T-helper 1 cell (primary cell): ENCODE measurements around the gene TCF4.
A peak's percentile ranks its signal among the peaks of the same experiment; 100 is the strongest.

Source experiments
- DNase-seq, 5 donors: peaks; one replicate each; pipeline ENCODE4 v3.0.0-alpha.2; 2012 to 2020

TCF4 gene

GRCh38 chr18:55376387-55376786 is 211.6 kb downstream of the TCF4 start:
- peak in 1 of 5 donors; percentile 16 for DNase-seq

DNA sequence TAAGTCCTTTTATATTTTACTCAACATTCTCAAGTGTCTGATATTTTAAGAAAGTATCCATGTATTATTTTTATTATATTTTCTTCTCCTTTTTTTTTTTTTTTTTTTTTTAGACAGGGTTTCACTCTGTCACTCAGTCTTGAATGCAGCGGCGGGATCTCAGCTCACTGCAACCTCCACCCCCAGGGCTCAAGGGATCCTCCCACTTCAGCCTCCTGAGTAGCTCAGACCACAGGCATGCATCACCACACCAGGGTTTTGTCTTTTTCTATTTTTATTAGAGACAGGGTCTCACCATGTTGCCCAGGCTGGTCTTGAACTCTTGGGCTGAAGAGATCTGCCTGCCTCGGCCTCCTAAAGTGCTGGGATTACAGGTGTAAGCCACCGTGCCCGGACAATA is 212.1 kb downstream of the TCF4 start:
- no peak for DNase-seq

- no peak for DNase-seq
These were observed 213.3 kb downstream of the TCF4 start for GRCh38 chr18:55374741-55375140.

DNA sequence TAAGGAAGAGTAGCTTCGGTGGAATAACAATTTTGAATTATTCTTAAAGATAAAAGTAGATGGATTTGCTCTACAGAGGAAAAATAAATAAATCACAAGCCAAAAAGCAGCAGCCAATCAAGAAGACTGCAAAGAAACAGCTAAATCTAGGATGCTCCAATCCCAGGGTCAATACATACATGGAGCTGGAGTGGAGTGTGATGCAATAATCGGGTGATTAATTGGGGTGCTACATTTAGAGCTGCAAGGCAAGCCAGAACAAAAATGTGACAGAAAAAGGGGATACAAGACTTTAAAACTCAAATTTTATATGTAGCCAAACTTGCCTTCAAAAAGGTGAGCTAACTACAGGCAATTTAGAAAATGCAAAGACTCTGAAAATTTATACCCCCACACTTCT is 215.8 kb downstream of the TCF4 start:
- no peak for DNase-seq

DNA sequence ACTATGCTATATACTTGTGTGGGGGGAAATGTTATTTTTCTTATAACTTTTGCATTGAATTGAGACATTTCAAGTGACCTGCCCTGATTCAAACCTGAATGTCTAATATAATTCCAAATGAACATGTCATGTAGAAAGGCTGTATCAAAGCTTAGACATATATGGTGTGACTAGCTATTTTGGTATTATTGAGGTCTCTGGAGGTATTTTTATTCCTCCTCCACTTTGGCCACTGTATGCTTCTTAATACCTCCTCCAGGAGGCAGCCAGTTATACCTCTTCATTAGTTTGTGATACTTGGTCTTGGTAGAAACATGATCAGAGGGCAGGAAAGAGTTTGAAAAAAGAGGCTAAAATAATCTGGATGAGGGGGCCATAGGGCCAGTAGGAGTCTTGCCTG is 217.1 kb downstream of the TCF4 start:
- DNase-seq: no peak

GRCh38 chr18:55369346-55369745 is 218.6 kb downstream of the TCF4 start:
- DNase-seq: no peak

DNA sequence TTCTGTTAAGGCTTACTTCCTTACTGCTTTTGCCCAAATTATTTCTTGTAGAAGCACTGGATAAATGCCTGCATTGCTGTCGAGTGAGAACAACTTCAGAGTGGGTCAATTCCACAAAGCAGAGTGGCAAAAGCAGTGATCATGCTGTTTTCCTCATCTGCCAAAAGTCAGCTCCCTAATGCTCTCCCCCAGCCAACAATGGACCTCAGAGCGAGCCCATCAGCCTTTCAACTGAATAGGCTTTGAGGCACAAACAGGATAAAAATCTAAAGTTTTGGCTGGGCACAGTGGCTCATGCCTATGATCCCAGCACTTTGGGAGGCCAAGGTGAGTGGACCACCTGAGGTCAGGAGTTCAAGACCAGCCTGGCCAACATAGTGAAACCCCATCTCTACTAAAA is 222.7 kb downstream of the TCF4 start:
- no peak for DNase-seq

- DNase-seq: no peak
These were observed 225.7 kb downstream of the TCF4 start for GRCh38 chr18:55362303-55362702.

GRCh38 chr18:55361492-55362250 is 226.3 kb downstream of the TCF4 start:
- no peak for DNase-seq

DNA sequence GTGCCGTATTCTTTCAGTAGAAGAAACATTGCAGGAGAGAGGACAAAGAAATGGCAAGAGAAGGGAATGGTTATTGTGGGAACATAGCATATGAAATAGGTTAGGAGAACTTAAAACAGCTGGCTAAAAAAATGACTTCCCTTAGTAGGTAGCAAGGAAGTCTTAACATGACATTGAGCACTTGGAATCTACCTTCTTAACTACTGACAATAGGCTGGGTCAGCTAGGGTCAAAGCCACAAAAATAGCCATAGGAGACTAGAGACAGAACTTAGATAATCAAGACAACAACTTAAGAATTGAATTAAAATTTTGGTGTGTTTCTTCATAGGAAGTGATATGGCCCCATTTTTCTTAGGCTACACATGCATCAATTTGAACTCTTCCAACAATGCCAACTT is 227.9 kb downstream of the TCF4 start:
- no peak for DNase-seq

- DNase-seq: no peak
These were observed 231.2 kb downstream of the TCF4 start for GRCh38 chr18:55356815-55357214.

- DNase-seq: no peak
These were observed 232.8 kb downstream of the TCF4 start for GRCh38 chr18:55355223-55355622.

- DNase-seq: no peak
These were observed 233.2 kb downstream of the TCF4 start for GRCh38 chr18:55354795-55355194.

GRCh38 chr18:55353806-55354205 is 234.2 kb downstream of the TCF4 start:
- no peak for DNase-seq

DNA sequence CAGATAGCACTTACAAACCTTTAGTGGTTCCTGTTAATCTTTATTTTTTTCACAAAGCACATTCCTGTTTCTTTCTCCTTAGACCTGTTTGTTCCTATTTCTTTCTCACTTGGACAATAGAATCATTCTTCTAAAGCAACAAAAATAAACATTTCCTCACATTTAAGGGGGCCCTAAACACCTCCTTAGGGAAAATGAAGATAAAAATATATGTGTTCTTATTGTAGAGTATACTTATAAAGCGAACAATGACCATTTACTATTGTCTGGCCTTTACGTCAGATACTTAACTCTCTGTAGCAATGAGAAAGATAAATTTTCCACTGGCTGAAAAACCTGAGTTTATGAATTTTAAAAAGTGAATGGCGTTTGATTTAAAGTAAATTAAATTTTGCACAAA is 234.6 kb downstream of the TCF4 start:
- DNase-seq: no peak

DNA sequence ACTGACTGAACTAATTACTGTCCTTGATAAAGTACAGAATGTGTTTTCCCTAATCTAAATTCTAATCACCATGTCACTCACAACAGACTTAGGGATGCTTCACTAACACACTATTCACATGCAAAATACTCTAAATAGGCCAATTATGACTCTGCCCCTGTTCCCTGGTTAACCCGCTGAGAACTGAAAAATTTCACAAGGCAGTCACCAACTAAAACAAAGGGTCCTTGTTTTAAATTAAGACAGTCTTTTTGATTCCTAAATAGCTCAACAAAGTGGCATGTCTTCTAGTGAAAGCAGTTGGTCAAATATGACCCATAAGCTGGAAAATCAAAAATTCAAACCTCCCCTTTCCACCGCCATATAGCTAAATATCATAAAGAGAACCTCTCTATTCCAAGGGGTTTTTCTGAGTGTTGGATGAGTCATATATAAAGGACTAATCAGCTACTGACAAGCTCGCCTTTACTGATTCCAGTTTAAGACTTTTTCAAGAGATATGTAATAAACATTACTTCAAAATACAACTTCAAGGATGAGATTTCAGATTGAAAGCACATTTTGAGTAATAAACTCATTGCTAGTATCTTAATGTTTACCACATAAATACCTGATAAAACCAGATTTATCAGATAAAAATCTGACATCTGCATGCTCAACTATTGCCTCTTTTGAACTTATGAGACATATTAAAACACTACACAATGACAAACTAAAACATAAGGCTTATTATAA is 235.8 kb downstream of the TCF4 start:
- DNase-seq: no peak

- no peak for DNase-seq
These were observed 236.7 kb downstream of the TCF4 start for GRCh38 chr18:55351241-55351691.

DNA sequence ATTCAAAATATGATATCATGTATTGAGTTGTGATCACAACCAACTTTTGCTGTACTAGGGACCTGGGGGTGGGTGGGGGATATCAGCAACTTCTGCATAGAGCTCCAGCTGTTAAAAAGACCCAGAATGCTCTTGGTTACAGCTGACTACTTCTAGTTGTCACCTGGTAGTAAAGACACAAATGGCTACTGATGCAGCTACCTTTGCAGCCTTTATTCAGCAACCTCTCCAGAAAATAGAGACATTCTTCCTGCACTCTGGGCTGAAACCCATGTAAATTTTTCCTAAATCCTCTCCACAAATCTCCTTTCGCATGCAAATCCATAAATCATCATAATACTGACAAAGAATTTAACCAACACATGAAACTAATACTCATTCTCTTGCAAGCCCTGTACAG is 238.3 kb downstream of the TCF4 start:
- no peak for DNase-seq

DNA sequence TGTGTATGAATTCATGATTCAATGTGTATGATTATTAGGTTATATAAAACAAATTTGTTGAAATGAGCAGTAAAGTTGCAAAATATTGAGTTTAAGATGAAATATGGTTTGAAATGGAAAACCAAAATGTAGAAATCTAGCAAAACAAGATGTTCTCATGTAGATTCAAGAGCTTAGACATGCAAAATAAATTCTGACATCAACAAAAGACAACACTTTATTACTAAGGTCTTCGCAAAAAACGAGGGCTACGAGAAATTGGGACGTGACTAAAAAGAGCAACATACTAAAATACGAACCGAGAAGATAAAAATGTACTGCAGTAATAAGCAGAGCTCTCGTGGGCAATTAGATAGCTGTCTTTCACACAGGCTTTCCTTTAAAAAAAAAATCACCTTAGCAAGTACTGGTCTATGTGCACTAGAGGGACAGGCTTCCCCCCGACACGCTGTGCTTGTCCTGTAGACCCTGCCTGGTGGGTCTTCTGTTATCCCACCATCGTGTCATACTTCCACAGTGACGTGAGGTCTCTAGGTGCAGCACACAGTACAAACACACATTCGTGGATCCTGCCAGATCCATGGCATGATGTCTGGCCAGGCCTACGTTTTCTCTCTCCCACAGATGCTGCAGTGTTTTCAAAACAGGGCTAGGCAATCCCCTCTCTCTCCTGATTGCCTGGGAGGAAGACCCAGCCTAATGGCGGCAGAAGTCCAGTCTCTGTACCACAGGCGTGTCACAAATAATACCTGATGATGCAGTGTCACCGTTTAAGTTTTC is 240.8 kb downstream of the TCF4 start:
- DNase-seq: no peak

DNA sequence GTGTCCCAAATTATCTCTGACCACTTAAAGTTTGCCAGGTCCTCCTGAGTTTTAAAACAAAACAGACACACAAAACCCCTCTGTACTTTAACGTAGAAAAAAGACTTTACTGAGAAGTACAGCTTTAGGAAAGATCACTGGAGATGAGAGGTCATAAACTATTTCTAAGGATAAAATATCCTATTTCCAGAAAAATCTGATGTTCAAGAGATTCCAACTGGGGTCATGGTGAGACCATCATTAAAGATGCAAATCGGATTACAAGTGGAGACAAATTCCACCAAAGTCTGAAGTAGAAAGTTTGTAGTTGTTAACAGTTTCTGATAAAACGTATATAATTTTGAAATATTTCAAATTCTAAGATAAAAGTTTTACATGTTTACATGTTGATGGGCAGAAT is 241.6 kb downstream of the TCF4 start:
- DNase-seq: no peak

GRCh38 chr18:55345103-55345950 is 242.7 kb downstream of the TCF4 start:
- DNase-seq: no peak

DNA sequence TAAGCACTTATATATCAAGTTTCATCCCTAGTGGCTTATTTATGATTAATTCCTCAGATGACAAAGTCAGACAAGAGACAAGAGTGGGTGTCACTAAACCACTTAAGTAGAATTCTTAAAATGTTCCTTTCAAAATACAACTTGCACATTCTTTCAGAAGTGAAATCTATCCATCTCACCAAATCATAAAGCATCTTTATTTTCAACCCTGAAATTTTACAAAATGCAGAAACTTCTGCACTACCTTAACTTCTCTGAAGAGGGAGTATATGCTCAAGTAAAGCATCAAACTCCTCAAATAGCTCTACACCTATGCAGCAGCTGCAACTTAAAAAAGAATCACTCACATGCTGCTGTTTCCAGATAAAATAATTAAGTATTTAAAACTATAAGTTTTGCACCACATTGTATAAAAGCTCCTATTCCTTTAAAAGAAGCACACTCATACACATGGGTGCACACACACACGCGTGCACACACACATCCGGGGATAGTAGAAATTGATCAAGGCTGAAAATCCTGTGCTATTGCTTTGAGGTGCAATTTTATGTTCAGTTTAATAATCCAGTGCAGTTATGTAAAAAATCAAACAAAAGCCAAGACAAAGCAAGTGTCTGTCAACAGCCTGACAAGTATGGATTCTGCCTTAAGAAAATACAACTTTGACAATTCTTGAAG is 244.5 kb downstream of the TCF4 start:
- DNase-seq: no peak
